EH (cell line): ENCODE results near the gene C3orf20.

Experiments used
- DNase-seq: peaks from one replicate; pipeline ENCODE4 v3.0.0-alpha.2; 2015; ENCODE audit warnings: low read depth

C3orf20 gene

GRCh38 chr3:14758959-14759358 is 84.0 kb downstream of the C3orf20 start:
- DNase-seq: no peak

GRCh38 chr3:14760185-14760584 is 85.2 kb downstream of the C3orf20 start:
- DNase-seq: no peak

- DNase-seq: no peak
Observed at GRCh38 chr3:14761121-14761672, 86.3 kb downstream of the C3orf20 start.

- no peak for DNase-seq
Observed at GRCh38 chr3:14761866-14762265, 86.9 kb downstream of the C3orf20 start.

- DNase-seq: no peak
Observed at GRCh38 chr3:14762701-14763100, 87.8 kb downstream of the C3orf20 start.

GRCh38 chr3:14764331-14765059 is 89.6 kb downstream of the C3orf20 start:
- DNase-seq: peak; percentile 15

- DNase-seq: no peak
Observed at GRCh38 chr3:14765060-14765400, 90.1 kb downstream of the C3orf20 start.

GRCh38 chr3:14765576-14766427 is 90.9 kb downstream of the C3orf20 start:
- DNase-seq: no peak

- no peak for DNase-seq
Observed at GRCh38 chr3:14766428-14767244, 91.7 kb downstream of the C3orf20 start.

- no peak for DNase-seq
Observed at GRCh38 chr3:14767245-14768051, 92.5 kb downstream of the C3orf20 start.

- no peak for DNase-seq
Observed at GRCh38 chr3:14768182-14768790, 93.3 kb downstream of the C3orf20 start.

- no peak for DNase-seq
Observed at GRCh38 chr3:14768881-14769280, 93.9 kb downstream of the C3orf20 start.

GRCh38 chr3:14769544-14770325 is 94.8 kb downstream of the C3orf20 start:
- no peak for DNase-seq

GRCh38 chr3:14770591-14770990 is 95.7 kb downstream of the C3orf20 start:
- DNase-seq: no peak

- DNase-seq: no peak
Observed at GRCh38 chr3:14771593-14772497, 96.9 kb downstream of the C3orf20 start.

GRCh38 chr3:14772533-14773138 is 97.7 kb downstream of the C3orf20 start:
- DNase-seq: no peak

- DNase-seq: no peak
Observed at GRCh38 chr3:14773281-14773680, 98.3 kb downstream of the C3orf20 start.

GRCh38 chr3:14773691-14774128 is 98.8 kb downstream of the C3orf20 start:
- DNase-seq: no peak

- DNase-seq: no peak
Observed at GRCh38 chr3:14774431-14774830, 99.5 kb downstream of the C3orf20 start.
